Astrocyte of the hippocampus (primary cell): ENCODE measurements around the gene AKAIN1.

Experiments
- DNase-seq: peaks from one replicate; pipeline ENCODE4 v3.0.0; 2011; ENCODE audit warnings: low read depth, low spot score

The AKAIN1 gene, protein sequence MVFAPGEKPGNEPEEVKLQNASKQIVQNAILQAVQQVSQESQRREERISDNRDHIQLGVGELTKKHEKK

DNA sequence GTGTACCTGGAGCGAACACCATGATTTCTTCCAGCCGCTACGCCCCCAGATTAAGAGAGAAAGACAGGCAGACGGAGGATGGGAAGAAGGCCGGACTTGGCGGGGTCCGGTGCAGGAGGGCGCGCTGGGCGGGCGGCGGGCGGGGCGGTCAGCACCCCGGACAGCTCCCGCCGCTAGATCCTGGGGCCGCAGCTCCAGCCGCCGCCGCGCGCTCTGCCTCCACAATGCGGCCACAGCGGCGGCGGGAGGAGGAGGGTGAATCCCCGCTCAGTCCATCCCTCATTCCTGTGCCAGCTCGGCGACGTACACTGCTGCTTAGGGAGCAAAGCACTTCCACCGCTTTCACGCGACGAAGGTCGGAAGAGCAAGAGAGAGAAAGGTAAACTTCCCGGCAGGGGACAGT, at the start of gene AKAIN1:
AKAIN1 (minus strand) TSS at position 226 of the 403 bp plus-strand sequence; CDS start at position 22, 204 bp downstream.
- peak; percentile 85 for DNase-seq

DNA sequence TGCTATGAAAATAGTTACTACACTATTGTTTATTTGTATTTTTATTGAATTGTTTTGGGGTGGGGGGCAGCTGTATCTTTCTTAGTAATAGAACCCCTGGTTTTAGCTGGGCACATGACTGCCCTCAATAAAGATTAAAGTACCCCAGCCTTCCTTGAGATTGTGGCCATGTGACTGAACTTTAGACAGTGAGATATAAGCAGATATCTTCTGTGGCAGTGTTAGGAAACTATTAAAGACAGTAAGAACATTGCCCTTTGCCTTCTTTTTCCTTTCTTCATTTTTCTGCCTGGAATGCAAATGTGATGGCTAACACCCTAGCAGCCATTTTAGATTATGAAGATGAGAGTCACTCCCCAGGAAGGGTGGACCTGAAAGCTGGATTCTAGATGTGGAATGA, 47.9 kb upstream of the AKAIN1 start:
- no peak for DNase-seq

DNA sequence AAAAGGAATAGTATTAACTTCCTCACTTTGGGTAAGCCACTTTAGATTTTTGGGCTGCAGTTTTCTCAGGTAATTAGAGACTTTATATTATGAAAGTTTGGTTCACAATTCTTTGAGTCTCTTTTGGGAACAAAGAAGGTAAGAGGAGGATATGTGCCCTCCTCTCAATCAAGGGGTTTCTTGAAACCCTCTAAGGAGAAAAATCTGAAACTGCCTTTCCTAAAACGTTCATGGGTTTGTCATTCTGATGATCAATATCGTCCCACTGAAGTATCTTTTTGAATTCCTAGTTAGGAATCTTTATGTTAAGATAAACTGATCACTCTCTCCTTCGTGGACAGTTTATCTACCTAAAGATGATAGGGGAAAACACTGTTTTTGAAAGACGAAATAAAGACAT, 42.4 kb upstream of the AKAIN1 start:
- no peak for DNase-seq

DNA sequence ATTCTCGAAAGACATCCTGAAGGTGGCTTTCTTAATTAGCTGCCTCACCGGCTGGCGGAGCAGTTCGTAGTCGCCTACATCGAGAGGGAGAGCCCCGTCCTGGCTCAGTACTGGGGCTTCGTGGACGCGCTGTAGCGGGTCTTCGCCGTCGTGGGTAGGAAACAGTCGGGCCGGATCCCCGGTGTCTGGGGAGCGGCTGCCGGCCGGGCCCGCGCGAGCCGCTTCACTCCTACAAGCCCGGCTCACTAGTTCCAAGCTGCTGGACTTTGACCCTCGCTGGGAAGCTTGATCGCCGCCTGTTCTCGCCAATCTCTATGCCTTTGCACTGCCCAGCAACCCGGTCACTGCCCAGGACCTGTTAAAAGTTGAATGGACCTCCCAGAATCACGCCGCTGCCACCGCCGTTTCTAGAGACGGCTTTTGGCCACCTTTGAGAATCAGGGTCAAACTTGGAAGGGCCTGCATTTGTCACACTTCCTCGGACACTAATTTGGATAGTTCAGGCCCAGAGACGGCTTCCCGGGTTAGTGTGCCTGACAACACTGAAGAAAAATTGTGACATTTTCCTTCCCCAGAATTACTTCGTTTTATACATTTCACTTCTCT, 41.4 kb upstream of the AKAIN1 start:
- DNase-seq, result no peak

DNA sequence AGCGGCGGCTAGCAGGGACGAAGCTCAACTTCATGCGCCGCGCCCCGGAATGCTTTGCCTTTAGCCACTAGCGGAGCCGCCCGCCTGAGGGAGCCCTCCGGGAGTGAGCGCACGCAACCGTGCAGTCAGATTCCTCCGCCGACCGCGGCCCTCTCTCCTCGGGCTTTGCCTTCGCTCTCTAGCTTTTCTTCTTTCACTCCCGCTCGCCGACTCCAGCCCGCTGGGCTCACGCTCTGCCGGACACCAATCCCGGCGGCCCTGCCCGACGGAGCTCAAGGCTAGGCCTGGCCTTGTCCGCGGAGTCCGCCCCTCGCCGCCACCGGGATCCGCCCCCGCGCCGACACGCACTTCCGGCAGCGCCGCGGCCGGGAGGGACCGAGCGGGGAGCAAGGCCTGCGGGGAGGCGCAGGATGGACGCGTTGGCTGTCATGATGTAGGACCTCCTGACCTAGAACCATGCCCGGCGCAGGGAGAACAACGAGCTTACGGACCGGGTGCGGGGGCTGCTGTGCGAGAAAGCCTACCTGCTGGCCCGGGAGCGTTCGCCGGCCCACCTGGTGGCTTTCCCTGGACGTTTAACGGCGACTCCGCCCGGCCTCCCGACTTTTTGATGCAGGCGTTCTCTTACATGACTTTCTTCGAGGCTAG, 40.8 kb upstream of the AKAIN1 start:
- DNase-seq, result peak; percentile 96

DNA sequence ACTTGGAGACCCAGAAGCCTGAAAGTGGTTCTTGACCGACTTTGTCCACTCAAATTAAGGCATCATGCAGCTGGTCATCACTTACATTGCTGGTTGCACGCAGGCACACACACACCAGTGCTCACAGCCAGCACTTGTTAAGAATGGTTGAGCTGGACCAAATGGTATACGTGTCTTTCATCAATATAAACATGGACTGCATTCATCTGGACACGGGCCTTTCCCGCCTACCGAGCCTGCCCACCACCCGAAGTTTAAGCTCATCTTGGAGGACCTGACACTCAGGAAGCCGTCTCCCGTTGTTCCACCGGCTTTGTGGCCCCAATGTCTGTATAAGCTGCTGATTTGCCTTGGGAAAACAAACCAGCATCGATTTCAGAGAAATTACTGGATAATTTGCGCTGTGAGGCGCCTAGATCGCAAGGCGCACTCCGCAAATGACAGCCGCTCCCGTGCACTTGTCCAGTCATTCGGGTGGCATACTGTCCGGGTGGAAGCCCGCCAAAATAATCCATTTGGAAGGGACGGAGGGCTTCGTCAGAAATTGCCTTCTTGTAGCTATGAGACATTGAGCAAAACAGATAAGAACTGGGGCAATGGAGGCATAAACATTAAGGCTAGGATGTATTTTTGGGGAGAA, 40.1 kb upstream of the AKAIN1 start:
- DNase-seq, result no peak

DNA sequence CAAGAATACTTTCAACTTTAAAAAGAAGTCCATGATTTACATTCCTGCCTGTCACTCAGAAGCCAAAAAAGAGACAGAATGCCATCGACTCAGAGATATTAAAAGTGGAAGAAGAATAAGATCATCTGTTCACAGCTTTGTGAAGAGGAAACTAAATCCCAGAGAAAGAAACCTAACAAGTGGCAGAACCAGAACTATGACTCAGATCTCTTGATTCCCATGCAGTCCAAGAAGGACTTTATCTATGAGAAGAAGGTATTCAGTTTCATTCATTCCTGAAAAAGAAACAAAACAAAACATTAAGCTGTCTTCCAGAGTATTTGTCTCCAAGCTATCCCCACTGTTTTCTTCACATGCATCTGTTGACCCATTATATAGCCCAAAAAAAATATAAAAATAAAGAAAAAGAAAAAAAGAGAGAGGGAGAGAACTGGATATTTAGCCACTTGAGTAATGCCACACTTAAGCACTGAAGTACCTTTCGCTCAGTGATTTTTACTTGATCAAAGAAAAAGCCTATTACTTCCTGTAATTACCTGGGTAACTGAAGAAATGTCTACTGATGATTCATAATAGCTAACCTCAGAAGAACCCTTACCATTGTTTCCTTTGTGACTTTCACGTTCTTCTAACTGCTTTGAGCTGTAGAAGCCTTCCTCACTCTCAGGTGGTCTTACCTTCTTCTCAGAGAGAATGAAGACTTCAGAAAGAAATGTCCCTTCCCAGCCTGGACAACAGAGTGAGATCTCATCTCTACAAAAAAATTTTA, 17.7 kb upstream of the AKAIN1 start:
- DNase-seq, result no peak

DNA sequence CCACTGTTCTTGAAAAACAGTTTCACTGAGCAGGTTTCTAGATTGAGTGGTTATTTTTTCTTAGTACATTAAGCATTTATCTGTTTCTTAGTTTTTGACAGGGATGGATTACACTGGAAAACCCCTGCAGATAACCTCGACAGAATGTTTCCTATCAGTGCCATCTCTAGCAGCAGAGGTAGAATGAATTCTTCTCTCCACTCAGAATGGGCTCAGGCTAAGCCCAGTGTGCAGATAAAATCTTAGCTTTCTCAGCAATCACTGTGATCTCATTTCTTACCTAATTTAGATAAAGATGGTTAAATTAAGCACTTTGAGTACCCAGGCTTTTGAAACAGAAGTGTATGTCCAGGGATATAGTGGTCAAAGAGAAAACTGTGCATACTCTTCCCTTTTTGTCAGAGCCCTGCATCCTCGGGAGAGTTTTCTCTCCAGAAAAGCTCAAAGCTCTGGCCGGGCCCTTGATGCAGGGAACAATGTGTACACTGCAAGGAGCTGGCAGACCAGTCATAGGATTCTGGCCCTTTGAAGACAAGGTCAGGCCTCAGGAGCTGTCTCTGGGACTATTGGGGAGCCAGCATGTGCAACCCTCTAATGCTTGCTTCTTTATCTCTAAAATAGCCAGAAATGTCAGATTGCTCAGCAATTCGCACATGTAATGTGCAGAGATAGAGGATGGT, 10.6 kb upstream of the AKAIN1 start:
- no peak for DNase-seq

DNA sequence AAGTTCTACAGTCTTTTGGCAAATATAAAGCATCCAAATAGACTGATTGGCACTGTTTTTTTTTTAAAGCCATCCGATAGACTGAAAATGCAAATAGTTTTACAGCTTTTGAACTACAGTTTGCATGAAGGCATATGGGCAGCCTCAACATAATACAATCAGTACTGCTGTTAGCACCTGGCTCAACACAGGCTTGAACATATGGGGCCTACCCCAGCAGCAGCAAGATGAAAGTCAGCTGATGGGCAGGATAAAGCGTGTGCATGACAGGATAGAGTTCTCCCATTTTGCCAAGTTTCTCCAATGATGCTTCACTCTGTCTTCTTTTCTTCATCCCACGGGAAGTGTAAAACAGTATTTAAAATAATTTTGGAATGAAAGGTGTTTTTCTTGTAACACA, 1.3 kb upstream of the AKAIN1 start:
- no peak for DNase-seq

DNA sequence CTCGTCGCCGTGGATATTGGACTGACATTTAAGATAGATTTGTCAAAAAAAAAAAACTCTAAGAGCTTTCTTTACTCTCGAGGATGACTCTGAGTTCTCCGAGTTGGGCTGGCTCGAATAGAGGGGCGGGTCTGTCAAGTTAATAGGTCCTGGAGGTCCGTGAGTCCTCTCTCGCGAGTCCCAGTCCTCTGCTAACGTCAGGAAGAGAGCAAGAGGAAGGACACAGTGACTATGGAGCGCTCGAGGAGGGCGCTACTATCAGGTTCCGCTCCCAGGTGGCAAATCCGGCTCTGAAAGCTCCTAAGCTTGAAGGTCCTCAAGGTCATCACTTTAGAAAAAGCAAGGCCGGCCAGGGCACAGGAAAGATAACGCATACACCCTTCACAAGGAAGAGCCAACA, 404 bp upstream of the AKAIN1 start:
- DNase-seq, result no peak

DNA sequence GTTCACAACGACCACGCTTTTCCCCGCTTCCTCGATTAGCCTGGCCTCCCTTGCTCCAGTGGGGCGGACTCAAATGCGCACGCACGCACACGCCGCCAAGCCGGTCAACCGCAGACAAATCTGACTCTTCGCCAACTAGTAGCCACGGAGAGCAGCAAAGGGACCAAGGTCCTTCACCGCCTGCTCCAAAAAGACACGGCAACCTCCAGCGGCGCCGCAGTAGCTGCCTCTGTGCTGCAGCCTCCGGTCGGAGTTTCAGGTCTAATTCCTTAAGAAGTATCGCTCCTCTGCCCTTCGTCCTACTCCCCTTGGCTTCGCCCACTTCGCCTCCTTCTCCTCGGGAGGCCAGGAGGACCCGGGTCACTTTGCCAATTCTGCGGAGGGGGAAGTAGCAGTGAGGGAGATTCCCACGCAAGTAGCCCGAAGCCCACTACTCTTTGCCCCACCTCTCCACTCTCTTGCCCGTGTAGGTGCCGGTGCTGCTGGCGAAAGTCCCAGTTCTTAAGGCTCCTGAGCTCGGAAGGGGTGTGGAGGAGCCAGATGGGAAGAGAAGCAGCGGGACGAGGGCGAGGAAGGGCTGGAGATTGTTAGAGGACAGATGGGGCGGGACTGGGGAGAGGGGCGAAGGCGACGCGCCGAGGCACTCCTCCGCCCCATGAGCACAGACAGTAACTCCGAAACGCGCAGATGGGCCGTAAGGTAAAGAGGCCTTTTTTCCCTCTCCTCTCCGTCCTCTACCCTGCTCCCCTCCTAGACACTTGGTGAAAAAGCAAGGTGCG, 615 bp downstream of the AKAIN1 start:
- no peak for DNase-seq

DNA sequence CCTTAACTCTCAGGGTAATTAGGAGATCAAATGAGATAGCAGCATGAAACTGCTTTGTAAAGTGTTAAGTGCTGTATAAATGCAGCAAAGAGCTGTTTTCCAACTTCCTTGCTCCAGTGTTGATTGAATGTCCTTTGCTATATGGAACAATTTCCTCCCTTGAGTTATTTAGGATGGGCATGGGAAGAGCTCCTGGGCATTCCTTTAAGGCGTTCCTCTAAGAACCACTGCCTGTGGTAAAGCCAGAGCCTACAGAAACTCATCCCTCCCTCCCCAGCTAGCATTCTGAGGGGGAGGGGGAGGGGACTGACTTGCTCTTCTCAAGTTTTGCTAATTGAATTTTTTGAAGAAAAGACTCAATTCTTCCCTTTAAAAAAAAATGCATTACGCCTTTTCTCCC, 1.4 kb downstream of the AKAIN1 start:
- no peak for DNase-seq

DNA sequence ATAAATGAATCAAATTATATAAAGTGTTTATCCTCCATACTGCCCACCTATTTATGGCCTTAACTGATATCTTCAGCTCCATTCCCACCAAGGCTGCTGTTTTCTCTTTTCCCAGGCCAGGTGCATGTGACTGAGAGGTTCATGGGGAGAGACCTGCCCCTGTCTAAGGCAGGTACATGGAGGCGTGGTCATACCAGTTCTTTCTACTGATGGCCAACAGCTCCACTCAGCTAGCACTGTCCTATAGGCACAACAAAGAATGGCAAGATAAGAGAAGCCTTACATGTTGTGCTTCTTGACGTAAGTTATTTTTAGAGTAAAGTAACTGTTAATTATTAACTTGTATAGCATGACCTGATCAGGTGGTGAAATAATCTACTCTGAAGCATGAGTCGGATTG, 16.8 kb downstream of the AKAIN1 start:
- DNase-seq, result no peak

DNA sequence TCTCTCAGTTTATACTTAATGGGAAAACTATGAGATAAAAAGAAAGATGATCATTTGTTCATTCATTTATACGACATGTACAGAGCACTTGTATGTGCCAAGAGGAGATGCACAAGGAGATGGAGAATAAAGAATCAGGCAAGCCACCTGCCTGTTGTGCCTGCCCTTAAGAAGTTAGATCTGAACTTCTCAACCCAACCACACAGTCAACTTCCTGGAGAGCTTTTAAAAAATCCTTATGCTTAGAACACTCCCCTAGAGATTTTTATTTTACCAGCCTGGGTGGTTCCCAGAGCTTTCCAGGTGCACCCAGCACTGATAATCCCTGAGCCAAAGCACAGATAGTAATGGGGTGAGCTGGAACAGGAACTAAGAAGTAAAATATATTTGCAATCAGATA, 18.5 kb downstream of the AKAIN1 start:
- DNase-seq, result no peak

DNA sequence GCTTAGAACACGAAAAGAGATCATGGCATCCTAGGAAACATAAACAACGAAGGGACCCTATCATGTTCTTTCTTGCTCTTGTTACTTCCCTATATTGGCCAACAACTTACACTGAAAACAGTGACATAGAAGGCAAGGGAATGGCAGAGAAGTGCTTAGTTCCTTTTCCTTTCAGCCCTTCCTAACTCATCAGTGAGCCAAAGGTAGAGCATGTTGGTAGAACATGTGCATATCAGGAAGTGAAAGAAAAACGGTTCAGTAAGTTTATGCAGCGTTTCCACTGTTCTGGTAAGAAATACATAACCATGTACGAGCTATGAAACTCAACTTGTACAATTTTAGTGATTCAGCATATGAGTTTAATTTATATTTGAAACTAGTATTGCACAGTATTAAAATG, 21.7 kb downstream of the AKAIN1 start:
- DNase-seq, result no peak

DNA sequence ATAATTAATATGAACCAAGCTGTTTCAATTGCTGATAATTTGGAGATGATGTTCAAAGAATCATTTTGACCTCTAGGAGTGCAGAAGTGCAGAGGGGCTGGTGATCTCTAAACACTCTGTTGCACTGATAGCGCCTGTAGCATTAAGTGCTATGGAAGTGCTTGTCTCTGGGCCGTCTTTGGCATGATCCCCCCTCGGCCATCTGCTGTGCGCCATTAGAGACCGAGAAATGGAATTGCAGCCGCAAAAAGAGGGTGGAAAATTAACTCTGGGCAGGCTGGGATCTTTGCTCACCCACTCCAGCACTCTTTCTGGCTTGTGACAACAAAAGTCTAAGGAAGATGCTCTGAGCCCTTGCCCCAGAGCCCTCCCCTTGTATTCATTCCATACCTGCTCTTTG, 23.4 kb downstream of the AKAIN1 start:
- DNase-seq, result no peak

DNA sequence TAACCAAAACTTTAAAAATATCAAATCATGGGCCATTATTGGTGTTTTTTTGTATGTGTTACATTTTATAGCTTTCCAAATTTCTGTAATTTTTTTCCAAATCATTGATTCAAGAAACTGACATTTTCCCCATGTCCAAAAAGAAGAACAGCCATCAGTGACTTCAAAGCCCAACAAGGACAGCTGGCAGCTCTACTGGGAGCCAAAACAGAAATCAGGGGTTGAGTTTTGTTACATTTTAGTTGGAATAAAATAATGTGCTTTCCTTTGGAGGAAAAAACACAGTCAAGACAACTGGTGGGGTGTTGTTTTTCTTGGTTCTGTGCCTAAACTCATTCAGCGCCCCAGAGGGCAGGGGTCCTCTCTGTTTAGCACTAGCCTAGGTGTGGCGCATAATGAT, 23.8 kb downstream of the AKAIN1 start:
- no peak for DNase-seq

DNA sequence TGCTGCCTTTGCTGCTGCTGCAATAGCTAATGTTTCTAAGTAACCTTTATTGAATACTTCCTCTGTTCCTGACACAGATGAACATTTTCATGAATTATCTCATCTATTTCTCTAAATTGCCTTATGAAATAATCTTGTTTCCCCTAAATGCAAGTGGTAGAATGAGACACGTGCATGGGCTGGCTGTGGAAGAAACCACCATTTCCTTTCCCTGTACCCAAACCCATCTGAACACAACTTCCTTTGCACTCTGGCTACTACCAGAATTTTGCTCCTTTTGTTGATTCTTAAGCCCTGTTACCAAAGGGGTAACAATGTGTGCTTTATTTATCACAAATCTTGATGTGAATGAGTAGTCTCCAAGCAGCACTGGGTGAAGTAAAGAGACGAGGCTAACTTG, 29.2 kb downstream of the AKAIN1 start:
- no peak for DNase-seq

DNA sequence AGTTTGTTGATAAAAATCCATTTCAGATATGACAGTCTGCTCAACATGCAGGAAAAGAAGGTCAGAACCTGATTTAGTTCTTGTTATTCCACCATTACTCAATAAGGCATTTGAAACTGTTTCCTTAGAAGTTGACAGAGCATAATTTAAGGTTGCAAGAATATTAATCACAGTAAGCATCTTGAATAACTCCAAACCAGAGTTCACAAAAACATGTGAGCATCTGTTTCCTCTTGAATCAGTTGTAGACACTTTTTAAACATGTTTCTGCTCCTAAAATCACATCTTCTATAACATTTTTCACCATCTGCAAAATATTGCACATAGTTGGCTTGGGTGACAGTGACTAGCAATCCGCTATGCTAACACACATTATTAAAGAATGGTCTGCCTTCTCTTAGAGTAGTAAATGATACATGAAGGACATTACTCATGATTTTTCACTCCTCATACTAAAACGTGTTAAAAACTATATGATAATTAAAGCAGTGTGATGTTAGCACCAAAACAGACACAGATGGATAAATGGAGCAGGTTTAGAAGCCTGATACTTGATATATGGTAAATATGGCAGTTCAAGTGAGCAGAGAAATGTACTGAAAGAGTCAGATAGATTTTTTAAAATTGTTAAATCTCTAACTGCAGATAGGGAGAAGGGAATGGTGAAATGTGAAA, 30.3 kb downstream of the AKAIN1 start:
- DNase-seq, result no peak

DNA sequence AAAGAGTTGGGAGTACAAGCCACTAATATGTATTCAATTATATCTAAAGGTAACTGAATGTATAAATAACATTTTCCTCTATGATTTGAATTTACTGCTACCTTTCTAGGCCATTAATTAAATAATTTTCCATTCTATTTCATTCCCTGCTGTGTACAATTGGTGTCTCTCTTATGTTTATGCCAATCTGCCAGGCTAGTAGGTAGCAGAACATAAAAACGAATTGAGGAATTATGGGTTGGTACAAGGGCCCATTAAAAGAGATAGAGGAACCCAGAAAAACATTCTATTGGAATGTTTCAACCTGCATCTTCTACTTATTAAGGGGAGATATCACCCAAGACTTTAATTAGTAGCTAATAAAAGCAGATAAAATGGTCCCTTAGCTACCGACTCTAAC, 32.2 kb downstream of the AKAIN1 start:
- no peak for DNase-seq
